ENCODE measurements around the gene ADGRG1.

ADGRG1 gene

GRCh38 chr16:57606147-57606846, 22.1 kb upstream of the ADGRG1 start:
- DNase-seq = no peak

GRCh38 chr16:57606847-57607501, 21.5 kb upstream of the ADGRG1 start:
- peak; percentile 32 for DNase-seq

GRCh38 chr16:57607676-57608461, 20.6 kb upstream of the ADGRG1 start:
- no peak for DNase-seq

GRCh38 chr16:57608462-57609113, 19.8 kb upstream of the ADGRG1 start:
- DNase-seq = no peak

GRCh38 chr16:57609541-57610401, 18.7 kb upstream of the ADGRG1 start:
- peak; percentile 21 for DNase-seq

GRCh38 chr16:57610611-57611010, 17.8 kb upstream of the ADGRG1 start:
- no peak for DNase-seq

GRCh38 chr16:57611181-57611580, 17.2 kb upstream of the ADGRG1 start:
- DNase-seq = no peak

- no peak for DNase-seq
These were observed 16.7 kb upstream of the ADGRG1 start for GRCh38 chr16:57611706-57612105.

- DNase-seq = no peak
These were observed 15.9 kb upstream of the ADGRG1 start for GRCh38 chr16:57612494-57612893.

- no peak for DNase-seq
These were observed 14.9 kb upstream of the ADGRG1 start for GRCh38 chr16:57613514-57613913.

GRCh38 chr16:57614536-57614935, 13.9 kb upstream of the ADGRG1 start:
- no peak for DNase-seq

GRCh38 chr16:57614944-57615343, 13.5 kb upstream of the ADGRG1 start:
- DNase-seq = no peak

GRCh38 chr16:57615813-57616212, 12.6 kb upstream of the ADGRG1 start:
- no peak for DNase-seq

GRCh38 chr16:57616241-57616640, 12.2 kb upstream of the ADGRG1 start:
- no peak for DNase-seq

GRCh38 chr16:57616876-57617275, 11.6 kb upstream of the ADGRG1 start:
- DNase-seq = no peak

GRCh38 chr16:57617604-57618111, 10.8 kb upstream of the ADGRG1 start:
- no peak for DNase-seq

- no peak for DNase-seq
These were observed 9.9 kb upstream of the ADGRG1 start for GRCh38 chr16:57618296-57619132.

- DNase-seq = no peak
These were observed 9.3 kb upstream of the ADGRG1 start for GRCh38 chr16:57619133-57619605.

GRCh38 chr16:57619606-57620334, 8.7 kb upstream of the ADGRG1 start:
- peak; percentile 37 for DNase-seq
